ENCODE measurements around the gene ERC2.

ERC2 gene

DNA sequence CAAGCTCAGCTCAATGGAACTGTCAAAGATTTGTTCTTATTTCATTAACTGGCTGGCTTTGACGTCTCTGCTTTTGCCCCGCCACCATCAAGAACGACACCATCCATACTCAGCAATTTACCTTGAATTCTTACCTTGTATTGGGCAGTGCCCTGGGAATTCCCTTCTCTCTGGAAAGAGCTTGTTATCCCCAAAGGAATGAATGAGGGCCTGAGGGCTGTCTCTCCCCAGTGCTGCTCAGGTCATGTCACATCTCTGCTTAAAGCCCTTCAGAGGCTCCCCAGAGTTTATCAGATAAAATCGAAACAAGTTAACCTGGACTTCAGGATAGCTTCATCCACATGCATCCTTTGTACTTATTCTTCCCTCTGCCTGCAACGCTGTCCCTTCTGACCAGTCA, 975.3 kb downstream of the ERC2 start:
- no peak for DNase-seq (ENCODE audit: low read depth)

DNA sequence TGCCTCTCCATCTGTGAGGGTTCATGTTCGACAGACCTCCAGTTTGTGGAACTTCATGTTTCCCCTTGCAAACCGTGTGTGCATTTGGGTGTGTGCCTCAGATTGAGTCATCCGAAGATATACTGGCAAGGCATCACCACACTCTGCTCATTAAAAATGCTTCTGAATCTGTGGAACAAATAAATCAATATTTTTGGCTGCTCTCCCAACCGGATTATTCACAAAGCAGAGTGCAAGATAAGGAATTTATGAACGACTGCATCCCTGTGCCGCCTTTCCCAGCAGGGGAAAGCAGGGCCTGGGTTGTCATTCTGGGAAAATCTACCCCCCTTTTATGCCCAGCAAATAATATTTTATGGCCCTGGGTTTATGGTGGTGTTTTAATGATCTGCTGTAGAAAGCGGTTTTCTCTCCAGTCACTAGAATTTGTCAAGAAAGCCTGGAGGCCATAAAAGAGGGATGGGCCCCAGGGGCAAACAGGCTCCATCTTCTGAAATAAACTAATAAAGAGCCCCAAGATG, 976.9 kb downstream of the ERC2 start:
- no peak for DNase-seq (ENCODE audit: low read depth)

DNA sequence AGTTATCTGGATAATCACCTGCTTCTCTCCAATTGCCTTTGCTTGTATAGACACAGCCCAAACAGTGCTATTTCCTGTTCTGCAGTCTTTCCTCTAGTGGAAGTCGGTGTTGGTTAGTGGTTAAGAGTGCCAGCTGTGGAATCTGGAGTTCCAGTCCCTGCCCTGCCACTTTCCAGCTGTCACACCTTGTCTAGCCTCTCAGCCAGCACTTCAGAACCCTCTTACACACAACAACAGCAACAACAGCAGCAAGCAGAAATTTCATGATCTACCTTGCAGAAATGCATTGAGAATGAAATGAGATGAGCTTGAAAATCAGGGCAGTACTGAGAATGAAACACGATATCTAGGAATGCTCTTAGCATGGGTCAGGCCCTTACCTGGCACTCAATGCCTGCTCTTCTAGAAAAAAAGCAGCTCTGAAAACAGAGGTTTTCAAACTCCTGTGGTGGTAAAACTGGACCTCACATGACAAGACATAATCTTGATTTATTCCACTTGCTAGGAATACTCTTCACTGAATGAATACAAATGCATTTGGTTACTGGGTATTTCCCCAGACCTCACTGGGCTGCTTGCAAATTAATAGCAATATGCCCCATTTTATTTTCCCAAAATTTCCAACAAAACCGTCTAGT, 977.9 kb downstream of the ERC2 start:
- DNase-seq (ENCODE audit: low read depth), result no peak

DNA sequence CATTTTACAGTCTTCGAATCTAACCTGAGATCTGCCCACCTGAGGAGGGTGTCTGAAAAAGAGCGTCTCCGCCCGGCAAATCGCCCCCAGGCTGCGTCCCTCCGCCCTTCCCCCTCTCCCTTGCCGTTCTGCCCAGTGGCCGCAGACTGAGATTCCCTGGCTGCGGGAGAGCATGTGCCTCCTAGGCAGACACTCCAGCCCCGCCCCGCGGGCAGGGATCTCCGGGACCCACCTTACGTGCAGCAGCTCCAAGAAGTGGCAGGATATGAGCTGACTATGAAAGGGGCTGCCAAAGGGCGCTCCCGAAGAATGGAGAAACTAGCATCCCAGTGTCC, 978.5 kb downstream of the ERC2 start:
- DNase-seq (ENCODE audit: low read depth), result no peak

DNA sequence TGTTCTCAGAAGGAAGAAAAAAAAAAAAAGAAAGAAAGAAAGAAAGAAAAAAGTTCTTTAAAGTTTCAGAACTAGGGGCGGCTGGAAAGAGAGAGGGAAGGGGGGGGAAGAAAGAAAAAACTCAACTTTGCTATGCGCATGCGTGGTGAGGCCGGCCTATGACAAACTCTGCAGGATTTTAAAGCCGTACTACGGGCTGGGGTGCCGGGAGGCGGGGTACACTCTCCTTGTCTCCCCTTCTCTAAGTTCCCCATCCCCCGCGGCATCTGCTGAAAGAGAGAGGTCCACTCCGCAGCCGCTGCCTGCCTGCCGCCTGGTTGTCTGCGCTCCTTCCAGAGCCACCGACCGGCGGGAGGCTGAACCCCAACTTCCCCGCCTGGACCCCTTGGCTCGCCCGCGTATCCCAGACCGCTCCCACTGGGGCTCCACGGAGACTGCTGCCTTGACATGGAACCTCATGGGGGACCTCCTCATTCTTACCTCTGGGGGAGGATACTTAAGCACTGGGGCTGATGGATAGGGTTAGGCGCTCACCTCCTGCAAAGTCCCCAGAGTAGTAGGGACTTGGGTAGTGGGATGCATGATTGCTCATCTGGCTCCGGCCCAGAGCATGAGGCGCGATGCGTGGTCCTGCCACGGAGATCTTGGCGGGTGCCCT, 979.7 kb downstream of the ERC2 start:
- DNase-seq (ENCODE audit: low read depth), result peak; percentile 73

DNA sequence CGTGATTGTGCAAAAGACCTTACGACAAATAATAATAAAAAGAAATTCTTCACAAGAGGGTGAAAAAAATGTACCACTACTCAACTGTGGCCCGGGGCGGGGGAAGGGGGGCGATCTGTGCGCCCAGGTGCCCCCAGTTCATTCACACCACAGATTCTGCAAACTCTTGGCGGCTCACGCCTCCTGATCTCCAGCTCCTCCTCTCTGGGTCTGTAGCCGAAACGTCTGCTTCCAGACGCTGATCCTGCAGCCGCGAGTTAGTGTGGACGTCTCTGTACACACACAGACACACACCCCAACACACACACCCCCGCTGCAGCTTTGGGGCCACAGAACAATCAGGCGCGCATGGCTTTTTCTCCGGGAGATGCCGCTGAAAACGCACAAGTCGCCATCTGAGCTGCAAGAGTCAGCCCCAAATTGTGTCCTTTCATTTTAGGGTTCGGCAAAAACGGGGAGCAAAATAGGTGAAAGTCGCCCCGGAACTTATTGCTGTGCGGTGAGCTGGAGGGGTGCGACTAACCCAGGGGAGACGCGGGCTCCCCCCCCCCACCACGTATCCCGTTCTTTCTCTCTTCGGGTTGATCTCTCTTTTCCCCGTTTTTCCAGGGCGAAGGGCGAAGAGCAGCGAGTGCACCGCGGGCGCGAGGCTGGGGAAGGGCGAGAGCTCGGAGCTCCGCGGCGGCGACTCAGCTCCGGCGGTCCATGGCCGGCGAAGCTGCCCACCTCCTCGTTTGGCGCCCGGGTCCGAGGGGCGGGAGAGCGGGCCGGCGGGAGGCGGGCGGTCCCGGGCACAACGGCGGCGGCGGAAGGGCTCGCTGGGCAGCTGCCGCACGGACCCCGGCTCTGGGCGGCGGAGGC, 980.7 kb downstream of the ERC2 start:
- no peak for DNase-seq (ENCODE audit: low read depth)

DNA sequence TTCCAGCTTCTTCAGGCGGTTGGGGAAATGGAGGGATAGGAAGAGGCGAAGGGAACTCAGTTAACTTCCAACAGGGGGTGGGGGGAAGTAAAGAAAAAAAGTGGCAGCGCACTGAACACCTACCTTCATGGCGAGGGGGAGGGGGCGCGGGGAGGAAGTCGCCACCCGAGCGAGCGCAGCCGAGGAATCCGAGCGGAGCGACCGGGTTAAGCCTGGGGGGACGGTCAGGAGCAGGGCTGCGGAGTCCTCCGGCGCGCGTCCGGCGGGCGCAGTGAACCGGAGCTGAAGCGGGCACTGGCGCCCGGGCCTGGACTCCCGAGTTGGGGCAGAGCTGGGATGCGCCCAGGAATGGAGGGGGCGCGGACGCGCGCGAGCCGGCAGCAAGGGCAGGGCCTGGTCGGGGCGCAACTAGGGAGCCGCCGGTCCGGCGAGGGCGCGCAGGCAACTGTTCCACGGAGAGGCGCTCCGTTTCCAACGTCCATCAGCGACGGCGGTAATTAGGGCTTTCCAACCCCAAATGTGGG, 981.3 kb downstream of the ERC2 start, which contains the start of gene WNT5A:
TSS of gene WNT5A (minus strand) at position 450 of the 524 bp plus-strand sequence. CDS start at position 129, 321 bp downstream.
- no peak for DNase-seq (ENCODE audit: low read depth)

DNA sequence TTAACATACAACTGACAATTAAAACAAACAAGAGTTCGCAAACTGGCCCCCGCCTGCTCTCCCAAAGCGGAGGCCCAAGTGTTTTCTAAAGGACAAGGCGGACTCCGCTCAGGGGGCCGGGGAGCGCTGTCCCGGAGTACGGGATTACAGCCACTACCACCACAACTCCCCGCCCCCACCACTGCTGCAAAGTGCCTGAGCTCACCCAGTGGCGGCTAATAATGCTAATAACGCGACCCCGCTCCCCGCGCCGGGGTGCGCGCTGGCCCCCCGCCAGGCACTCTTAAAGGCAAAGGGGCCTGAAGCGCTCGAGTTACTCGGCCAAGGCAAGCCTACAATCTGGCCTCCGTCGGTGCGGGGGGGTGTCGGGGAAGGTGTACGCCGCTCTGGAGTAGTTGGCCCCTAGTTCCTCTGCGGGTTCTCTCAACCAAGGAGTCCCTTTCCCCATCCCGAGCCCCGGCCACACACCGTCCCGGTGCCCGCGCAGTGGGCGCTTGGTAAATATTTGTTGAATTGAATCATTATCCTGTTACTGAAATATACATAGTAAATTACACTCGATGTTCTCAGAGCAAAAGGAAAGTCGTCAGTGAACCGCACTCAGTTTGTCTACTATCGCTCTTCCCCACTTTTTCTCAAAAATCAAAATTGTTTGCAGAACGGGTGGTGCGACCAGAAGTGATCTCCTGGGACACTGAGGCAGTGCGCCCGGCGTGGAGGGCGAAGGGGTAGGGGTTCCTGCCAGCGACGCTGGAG, 982.0 kb downstream of the ERC2 start:
- no peak for DNase-seq (ENCODE audit: low read depth)

DNA sequence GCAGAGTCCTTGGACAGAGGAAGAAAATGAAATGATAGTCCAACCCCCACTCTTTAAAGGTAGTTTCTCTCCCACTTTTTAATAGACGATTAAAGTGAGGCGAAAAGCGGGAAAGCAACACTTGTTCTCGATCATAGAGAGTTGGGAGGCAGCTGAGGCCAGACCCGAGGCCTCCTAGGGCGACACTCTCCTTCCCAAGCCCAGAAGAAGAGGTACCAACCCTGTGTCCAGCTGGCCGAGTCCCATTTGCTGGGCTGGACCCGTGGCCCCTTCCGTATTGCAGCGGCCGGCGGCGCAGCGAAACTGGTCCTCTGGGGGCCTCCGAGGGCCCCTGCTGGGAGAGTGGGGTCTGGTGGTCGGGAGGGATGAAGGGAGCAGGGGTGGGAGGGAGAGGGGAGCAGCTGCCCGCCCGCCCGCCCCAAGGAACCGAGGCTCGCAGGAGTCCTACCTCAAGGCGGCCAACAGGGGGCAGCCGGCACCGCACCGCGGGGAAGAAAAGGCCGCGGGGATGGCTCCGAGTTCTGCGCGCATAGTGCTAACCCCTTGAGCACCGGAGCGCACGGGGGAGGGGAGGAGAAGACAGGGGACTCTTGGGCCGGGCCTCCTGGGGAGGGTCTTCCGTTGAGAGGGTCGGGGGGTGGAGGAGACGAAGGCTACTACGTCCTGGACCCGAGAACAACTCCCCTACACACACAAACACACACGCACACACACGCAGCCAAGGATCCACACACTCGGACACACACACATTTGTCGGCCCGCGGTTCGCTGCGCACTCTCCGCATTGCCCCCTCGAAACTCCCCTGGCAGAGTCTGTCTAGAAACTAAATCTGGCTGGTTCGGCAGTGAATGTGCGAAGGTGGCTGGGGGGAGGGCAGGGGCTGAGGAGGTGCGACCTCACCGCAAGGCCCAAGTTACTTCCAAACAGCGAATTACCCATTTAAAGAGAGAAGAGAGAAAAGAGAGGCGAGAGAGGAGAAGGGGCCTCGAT, 983.2 kb downstream of the ERC2 start:
- DNase-seq (ENCODE audit: low read depth), result peak; percentile 69

DNA sequence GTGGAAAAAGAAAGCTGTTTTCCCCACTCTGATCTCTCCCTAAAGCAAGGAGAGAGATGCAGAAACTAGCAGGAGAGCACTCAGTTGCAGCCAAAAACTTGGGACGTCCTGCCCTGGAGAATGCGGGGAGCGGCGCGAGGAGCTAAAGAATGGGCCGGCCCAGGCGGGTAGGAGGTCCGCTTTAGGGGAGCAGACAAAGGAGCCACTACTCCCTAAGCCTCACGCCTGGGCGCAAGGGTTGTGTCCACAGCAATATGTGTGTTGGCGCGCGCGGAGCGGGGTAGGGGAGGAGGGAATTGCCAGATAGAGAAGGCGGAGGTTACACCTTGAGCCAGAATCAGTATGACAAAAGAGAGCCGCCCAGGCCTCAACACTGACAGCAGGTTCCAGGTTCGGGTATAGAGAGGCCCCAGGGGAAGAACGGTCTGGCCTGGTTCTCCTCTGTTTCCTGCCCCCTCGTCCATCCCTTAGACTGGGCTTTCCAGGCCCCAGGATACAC, 984.0 kb downstream of the ERC2 start:
- no peak for DNase-seq (ENCODE audit: low read depth)

DNA sequence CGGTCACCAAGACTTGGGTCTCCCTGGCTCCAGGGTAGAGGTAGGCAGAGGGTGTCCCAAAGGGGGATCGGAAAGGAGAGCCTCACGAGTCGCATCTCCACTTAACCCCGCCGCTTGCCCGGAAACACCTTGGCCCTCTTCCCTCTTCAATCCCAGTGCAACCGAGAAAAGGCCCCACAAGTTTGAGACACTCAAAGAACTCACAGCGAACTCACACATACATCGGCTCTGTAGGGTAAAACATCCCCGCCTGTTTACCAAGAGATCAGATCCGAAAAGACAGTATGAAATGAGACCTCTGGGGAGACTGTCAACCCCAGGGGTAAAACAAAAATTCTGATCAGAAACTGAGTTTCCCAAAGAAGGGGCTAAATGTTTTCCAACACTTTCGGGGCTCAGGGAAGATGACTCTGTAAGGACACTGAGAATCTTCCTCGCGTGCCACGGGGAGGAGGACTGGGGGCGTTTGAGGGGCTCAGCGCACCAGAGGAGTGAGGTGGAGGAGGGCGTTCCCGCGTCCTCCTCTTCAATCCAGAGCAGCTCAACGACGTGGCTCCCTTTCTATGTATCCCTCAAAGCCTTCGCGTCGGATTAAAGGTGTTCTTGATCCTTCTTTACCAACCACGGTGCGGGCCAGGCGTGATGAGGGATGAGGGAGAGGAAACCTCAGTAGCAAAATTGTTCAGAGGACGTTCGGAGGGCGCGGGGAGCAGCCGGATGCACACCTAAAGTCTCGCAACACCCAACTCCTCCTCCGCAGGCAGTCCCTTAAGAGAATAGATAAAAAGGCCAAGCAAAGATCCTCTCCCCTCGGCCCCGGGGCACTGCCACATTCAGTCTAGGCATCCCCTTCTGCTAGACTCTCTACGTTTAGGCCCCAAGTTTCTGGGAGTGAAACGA, 984.8 kb downstream of the ERC2 start:
- DNase-seq (ENCODE audit: low read depth), result no peak

DNA sequence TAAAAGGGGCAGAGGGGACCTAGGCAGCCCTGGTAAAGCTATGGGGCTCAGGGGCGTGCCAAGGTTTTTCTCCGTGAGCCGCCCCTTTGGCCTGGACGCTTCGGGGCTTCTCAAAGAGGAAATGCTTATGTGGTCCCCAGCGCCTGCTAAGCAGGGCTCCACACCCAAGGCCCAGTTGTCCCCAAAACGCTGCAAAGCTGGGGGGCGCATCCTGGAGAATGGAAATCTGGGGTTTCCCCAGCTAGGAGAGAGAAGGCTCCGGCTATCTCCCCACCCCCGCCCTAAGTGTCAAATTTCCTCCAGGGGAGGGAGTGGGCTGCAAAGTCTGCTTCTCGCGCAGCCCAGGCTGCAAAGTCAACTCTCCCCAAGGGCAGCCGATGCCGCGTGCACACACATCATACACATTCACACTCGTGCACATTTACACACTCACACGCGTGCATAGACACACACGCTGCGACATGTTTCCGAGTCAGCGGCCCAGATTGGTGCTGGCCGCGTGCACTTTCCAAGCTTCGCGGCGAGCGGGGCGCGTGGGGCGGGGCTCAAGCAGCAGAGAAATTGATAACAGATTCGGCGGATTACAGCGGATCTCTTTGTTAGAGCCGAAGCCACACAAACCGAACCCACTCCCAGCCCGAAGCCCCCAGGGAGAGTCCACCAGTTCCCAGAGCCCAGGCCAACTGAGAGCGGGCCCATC, 985.6 kb downstream of the ERC2 start:
- DNase-seq (ENCODE audit: low read depth), result no peak

DNA sequence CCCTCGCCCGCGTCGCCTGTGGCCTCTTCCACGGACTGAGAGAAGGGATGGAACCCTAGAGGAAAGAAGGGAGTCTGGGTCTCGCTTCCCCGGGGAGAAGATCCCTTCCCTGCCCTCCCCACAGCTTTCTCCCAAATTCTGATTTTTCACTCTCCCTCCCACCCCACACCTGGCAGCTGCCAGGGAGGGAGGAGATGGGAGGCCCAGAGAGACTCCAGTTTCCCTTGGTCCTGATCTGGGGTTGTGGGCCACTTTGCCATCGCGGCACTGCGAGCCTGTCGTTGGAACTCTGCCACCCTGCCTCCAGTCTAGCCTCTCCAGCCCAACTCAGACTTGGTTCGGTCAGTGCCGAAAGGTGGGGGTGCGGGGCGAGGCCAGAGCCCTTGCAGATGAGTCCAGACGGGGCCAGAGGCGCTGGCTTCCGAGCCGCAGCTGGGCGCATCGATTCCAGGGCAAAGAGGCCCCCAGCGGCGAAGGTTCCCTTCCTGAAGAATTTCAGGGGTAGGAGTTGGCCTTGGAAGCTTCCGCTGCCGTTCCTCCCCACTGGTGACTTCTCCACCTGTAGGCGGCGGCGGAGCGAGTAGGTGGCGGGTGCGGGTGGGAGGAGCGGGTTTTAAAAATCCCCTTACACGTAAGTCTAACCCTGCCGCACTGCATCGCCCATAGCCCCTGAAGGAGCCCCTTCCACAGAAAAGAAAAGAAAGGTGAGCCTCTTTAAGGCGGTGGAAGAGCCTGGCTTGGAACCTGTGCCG, 986.3 kb downstream of the ERC2 start:
- DNase-seq (ENCODE audit: low read depth), result no peak

DNA sequence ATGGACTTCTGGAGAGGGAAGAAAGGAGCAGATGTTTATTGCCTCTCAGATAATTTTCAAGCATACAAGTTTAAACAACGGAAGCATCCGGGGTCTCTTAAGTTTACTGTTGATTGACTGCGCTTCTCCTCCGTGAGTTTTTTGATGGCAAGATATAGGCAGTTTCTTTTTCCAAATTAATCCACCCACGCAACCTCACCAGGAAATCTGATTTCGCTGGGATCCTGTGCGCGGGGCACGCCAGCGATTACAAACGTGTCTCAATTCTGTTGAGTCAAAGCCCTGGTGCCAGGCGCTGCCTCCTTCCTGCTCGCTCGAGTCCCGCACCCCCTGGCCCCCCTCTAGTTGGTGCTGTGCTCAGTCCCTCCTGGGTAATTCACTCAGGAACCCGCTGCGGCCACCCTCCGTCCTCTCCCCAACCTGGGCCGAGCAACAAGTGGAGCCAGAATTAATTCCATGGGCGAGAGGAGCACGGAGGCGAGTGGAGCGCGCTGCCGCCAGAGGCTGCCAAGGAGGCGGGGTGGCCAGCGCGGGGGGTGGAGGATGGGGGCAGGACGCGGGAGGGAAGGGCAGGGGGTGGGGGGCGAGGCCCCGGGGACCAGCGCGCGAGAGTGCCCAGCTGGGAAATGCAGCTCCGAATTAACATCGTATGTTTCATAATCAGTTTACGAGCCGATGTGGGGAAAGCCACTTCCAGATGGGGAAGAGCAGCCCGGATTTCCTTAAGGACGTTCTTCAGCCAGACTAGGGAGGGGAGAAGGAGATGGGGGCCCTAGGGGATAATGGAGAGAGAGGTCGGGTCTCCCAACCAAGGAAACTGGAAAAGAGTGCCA, 987.1 kb downstream of the ERC2 start:
- no peak for DNase-seq (ENCODE audit: low read depth)

DNA sequence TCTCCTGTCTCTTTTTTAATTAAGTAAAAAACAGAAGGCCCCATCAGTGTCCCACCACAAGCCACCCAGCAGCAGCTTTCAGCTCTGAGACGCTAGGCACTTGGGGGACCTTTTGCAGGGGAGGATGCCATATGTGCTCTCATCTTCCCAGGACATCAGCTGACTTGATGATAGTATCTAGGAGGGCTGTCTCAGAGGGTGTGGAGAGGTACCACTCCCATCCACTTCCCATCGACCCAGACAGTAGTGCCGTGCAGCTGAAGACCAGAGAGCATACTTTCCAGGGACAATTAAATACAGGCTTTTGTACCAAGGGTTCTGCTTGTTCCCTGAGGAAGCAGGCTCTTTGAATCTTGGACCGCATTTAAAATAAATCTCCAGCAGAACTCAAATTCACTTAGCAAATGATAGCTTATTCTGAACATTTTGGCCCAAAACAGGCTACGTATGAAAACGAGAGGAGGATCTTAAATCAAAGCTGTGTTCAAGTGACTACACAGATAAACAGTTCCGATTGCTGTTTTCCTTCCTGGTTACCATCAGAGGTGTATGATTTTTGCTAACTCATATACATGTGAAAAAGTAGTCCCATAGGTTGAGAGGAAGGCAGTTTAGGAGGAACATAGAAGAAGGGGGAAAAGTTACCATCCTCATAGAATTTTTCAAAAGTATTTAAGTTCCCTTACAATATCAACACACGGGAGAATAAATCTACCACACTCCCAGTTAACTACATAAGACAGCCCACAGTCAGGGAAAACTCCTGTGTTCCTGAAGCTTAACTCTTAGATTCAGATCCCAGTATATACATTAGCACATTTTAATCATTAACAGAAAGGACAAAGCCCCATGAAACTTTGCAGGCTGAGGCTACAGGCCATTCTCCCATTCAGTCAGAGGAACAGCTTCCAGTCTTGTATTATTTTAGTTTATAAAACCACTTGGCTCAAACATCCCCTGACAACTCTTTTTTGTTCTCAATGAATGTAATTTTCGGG, 990.7 kb downstream of the ERC2 start:
- DNase-seq (ENCODE audit: low read depth), result no peak

DNA sequence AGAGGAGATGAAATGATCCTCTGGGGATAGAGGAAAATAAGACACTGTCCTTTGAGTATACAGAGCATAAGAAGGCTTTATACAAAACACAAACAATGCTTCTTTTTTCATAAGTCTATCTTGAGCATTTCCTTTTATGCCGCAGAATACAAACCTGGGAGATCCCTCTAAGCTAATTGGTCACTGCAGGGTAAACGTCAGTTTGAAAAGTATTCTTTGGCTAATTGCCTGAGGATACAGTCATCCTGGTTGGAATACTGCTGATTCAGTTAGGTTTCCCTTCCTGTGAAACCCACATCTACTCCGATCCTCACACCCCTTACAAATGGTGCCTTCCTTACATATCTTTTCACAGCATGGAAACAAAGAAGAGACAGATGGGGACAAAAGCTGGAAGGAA, 991.8 kb downstream of the ERC2 start:
- no peak for DNase-seq (ENCODE audit: low read depth)
